ENCODE data around the gene ACAN. TPM values are rescaled to one million over a fixed set of nuclear protein-coding genes. Genes with fewer than 3 reads are reported as not detected.

ACAN gene
- total RNA-seq, 2 donors from 2014 or later, result 0.17 to 0.35 TPM

DNA sequence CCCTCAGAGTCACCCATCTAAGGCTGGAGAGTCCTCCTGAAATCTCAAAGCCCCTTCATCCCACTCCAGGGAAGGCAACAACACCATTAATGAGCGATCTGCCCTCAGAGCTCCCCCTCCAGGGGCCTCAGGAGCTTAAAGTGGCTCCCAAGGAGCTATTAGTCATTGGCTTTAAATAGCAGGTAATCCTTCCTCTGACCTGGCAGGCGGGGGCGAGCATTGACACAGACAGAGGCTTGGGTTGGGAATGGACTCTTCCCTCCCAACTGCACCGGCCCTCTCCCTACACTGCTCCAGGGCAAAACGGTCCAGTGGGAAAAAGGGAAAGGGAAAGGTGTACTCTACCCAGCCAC is 108.5 kb downstream of the ACAN start:
- intact Hi-C loops (cut with DNase I), result no loop called here

DNA sequence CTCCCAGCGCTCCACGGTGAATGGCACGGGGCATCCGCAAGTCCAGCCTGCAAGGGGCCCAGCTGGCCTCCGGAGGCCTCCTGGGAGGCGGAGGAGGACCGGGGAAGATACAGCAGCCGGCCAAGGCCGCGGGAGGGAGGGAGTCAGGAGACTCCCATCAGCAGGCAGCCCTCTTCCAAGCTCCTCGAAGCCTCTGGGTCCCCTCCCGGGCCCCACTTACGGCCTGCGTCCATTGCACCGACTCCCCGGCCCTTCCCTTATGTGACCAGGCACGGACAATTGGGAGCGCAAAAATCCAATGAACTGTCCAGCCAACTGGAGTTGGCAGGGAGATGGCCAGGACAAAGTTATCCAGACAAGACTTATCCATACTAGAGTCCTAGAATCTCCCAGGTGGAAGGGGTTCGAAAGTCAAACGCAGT is 109.3 kb downstream of the ACAN start:
- intact Hi-C loops (cut with DNase I), result no loop called here
- no peaks in the 10 kb centered on the region for H3K9me3 ChIP-seq
- peak overlapping the region in 1 of 2 donors; percentile 69 for H3K9ac ChIP-seq (ENCODE audit: low read depth in 2 of 2, low read length in 2 of 2)
- no peak overlapping the region for H3K27ac ChIP-seq
- no peaks in the 10 kb centered on the region for H3K36me3 ChIP-seq
- no peaks in the 10 kb centered on the region for H3K27me3 ChIP-seq
- H3K4me3 ChIP-seq, result peak overlapping the region; percentile 71
- TF ChIP-seq, protein P1, sequence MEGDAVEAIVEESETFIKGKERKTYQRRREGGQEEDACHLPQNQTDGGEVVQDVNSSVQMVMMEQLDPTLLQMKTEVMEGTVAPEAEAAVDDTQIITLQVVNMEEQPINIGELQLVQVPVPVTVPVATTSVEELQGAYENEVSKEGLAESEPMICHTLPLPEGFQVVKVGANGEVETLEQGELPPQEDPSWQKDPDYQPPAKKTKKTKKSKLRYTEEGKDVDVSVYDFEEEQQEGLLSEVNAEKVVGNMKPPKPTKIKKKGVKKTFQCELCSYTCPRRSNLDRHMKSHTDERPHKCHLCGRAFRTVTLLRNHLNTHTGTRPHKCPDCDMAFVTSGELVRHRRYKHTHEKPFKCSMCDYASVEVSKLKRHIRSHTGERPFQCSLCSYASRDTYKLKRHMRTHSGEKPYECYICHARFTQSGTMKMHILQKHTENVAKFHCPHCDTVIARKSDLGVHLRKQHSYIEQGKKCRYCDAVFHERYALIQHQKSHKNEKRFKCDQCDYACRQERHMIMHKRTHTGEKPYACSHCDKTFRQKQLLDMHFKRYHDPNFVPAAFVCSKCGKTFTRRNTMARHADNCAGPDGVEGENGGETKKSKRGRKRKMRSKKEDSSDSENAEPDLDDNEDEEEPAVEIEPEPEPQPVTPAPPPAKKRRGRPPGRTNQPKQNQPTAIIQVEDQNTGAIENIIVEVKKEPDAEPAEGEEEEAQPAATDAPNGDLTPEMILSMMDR (IDR thresholded peaks at IDR 0.05), result no peak
- H3K4me1 ChIP-seq, result no peaks in the 10 kb centered on the region
- DNase-seq, result no peak

More for the DNA sequence above, 108.5 kb downstream of the ACAN start:
- no peak overlapping the region for H3K4me3 ChIP-seq
- H3K27ac ChIP-seq, result no peak overlapping the region
- TF ChIP-seq, protein P1 (IDR thresholded peaks at IDR 0.05), result no peak
- H3K36me3 ChIP-seq, result no peaks in the 10 kb centered on the region
- no peaks in the 10 kb centered on the region for H3K9me3 ChIP-seq
- H3K4me1 ChIP-seq, result no peaks in the 10 kb centered on the region
- DNase-seq, result no peak
- H3K27me3 ChIP-seq, result no peaks in the 10 kb centered on the region
- no peak overlapping the region for H3K9ac ChIP-seq (ENCODE audit: low read depth in 2 of 2, low read length in 2 of 2)

DNA sequence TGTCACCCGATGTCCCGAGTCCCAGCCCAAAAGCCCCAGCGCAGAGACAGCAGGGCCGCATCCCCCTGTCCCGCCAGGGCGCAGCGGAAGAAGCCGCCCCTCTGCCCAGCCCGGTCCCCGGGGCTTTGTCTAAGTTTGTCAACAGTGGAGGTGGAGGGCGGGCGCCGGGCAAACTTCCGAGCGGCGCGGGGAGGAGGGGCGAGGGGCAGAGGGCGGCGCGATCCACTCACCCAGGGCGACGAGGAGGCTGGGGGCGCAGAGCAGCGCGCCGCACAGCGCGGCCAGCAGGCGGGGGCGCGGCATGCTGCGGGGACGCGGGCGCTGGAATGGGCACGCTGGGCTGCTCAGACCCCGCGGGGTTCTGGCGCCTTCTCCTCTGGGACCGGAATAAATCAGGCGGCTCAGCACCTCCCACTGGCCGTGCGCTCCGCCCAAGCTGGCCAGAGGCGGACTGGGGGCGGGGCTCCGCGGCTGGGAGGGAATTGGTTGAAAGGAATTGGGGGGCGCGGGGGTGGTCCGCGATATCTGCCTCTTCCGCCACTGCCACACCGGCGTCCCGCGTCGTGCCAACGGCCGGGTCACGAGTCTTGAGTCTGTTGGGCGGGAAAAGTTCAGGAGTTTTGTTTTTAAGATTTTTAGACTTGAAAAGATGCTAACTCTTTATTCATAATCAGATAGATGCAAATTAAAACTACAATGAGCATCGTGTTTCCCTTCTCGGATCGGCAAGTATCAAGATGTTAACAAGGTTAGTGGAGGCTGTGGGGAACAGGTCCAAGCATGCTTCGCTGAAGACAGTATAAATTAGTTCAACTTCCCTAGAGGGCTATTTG is 110.0 kb downstream of the ACAN start, which contains the start of gene MFGE8:
Gene MFGE8 (minus strand): TSS at position 363 of the 833 bp plus-strand sequence. CDS start 60 bp downstream, at position 303.
- TF ChIP-seq, protein P1 (IDR thresholded peaks at IDR 0.05), result no peak
- Histone ChIP-seq H3K4me1 (no peaks in the 10 kb centered on the region), H3K4me3 (peak within 1 kb of the TSS; percentile 71), H3K36me3 (no peaks in the 10 kb centered on the region), H3K9me3 (no peaks in the 10 kb centered on the region), H3K27ac (peak within 1 kb of the TSS; percentile 45), H3K27me3 (no peaks in the 10 kb centered on the region), H3K9ac (ENCODE audit: low read depth in 2 of 2, low read length in 2 of 2) (peak within 1 kb of the TSS; percentile 34 to 69)
- peak; percentile 78 for DNase-seq
- intact Hi-C loops (cut with DNase I), result no loop called here

DNA sequence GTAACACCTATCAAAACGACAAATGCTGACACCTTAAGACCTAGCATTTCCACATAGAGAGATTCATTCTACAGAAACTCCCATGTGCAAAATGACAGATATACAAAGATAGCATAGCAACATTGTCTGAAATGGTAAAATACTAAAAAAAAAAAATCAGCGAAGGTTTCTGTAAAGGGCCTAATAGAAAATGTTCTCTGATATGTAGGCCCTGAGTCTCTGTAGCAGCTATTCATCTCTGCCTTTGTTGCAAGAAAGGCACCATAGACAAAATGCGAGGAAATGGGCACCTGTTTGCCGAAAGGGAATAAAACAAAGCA is 110.6 kb downstream of the ACAN start:
- intact Hi-C loops (cut with DNase I), result no loop called here
- Histone ChIP-seq H3K4me1 (no peaks in the 10 kb centered on the region), H3K36me3 (no peaks in the 10 kb centered on the region), H3K4me3 (peak overlapping the region; percentile 71), H3K9me3 (no peaks in the 10 kb centered on the region), H3K27ac (no peak overlapping the region), H3K9ac (ENCODE audit: low read depth in 2 of 2, low read length in 2 of 2) (no peak overlapping the region), H3K27me3 (no peaks in the 10 kb centered on the region)
- no peak for DNase-seq
- TF ChIP-seq, protein P1 (IDR thresholded peaks at IDR 0.05), result no peak

DNA sequence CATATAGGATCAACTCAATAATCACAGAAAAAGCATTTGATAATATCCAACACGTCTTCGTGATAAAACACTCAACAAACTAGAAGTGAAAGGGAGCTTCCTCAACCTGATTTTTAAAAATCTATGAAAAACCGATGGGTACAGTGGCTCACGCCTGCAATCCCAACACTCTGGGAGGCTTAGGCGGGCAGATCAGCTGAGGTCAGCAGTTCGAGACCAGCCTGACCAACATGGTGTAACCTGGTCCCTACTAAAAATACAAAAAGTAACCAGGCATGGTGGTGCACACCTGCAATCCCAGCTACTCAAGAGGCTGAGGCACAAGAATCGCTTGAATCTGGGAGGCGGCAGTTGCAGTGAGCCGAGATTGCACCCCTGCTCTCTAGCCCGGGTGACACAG is 112.1 kb downstream of the ACAN start:
- no peaks in the 10 kb centered on the region for H3K36me3 ChIP-seq
- H3K27me3 ChIP-seq, result no peaks in the 10 kb centered on the region
- no peaks in the 10 kb centered on the region for H3K4me1 ChIP-seq
- no peaks in the 10 kb centered on the region for H3K9me3 ChIP-seq
- DNase-seq, result no peak
- intact Hi-C loops (cut with DNase I), result no loop called here
- no peak overlapping the region for H3K9ac ChIP-seq (ENCODE audit: low read depth in 2 of 2, low read length in 2 of 2)
- no peak overlapping the region for H3K4me3 ChIP-seq
- H3K27ac ChIP-seq, result no peak overlapping the region
- TF ChIP-seq, protein P1 (IDR thresholded peaks at IDR 0.05), result no peak
